ENCODE data around the gene BACH2. TPM values are rescaled to one million over a fixed set of nuclear protein-coding genes. Genes with fewer than 3 reads are reported as not detected.

The BACH2 gene
- total and polyA plus RNA-seq, 12 donors = 0.16 to 4.7 (median 2.4) TPM

GRCh38 chr6:90229331-90230010, 67.2 kb downstream of the BACH2 start:
- DNase-seq (no peak), ATAC-seq (peak in 2 of 8 donors; percentile 15 to 48)
- WGBS, 2 donors = 81 to 82% methylated on average over 10 of the region's 10 CpGs
- intact Hi-C loops (cut with DNase I) = loop anchor here in 3 of 10 donors (10.0 kb wide), 3 partner anchors 45 to 65 kb away; partner anchors contain the start of gene BACH2 (in 1 of the 3)
- Histone ChIP-seq H3K27ac (peak overlapping the region in 4 of 10 donors; percentile 5 to 56 (median 30)), H3K27me3 (no peaks in the 10 kb centered on the region), H3K9me3 (no peaks in the 10 kb centered on the region), H3K4me3 (no peak overlapping the region), H3K4me1 (peaks cover 0 to 49% (median 37%) of the 10 kb centered on the region in 9 donors), H3K36me3 (no peaks in the 10 kb centered on the region)
- no peak for TF ChIP-seq CTCF (IDR thresholded peaks at IDR 0.05)

- Histone ChIP-seq H3K9me3 (peaks cover 0 to 12% (median 0%) of the 10 kb centered on the region in 11 donors), H3K27ac (peak overlapping the region in 6 of 10 donors; percentile 12 to 59 (median 53)), H3K36me3 (no peaks in the 10 kb centered on the region), H3K4me1 (peaks cover 0 to 47% (median 34%) of the 10 kb centered on the region in 9 donors), H3K27me3 (no peaks in the 10 kb centered on the region), H3K4me3 (no peak overlapping the region)
- no peak for TF ChIP-seq CTCF (IDR thresholded peaks at IDR 0.05)
- no peak for DNase-seq
- peak in 1 of 8 donors; percentile 29 for ATAC-seq
- intact Hi-C loops (cut with DNase I) = loop anchor here in 2 of 10 donors (10.0 kb wide), 2 partner anchors 47 to 67 kb away; partner anchors contain the start of gene BACH2 (in 1 of the 2)
Measured at GRCh38 chr6:90227673-90228072, 69.0 kb downstream of the BACH2 start.

- Histone ChIP-seq H3K27ac (peak overlapping the region in 6 of 10 donors; percentile 12 to 59 (median 53)), H3K36me3 (no peaks in the 10 kb centered on the region), H3K9me3 (peaks cover 0 to 17% (median 0%) of the 10 kb centered on the region in 11 donors), H3K4me1 (peaks cover 0 to 43% (median 32%) of the 10 kb centered on the region in 9 donors), H3K27me3 (no peaks in the 10 kb centered on the region), H3K4me3 (no peak overlapping the region)
- intact Hi-C loops (cut with DNase I) = loop anchor here in 2 of 10 donors (10.0 kb wide), 2 partner anchors 48 to 68 kb away; partner anchors contain the start of gene BACH2 (in 1 of the 2)
- no peak for TF ChIP-seq CTCF (IDR thresholded peaks at IDR 0.05)
- WGBS, 2 donors = 67 to 74% methylated on average over 6 of the region's 6 CpGs
- DNase-seq (peak in 1 of 2 donors; percentile 43), ATAC-seq (peak in 7 of 8 donors; percentile 46 to 84 (median 68))
Measured at GRCh38 chr6:90227213-90227612, 69.4 kb downstream of the BACH2 start.

- Histone ChIP-seq H3K27ac (peak overlapping the region in 1 of 10 donors; percentile 12), H3K27me3 (no peaks in the 10 kb centered on the region), H3K4me3 (no peak overlapping the region), H3K36me3 (no peaks in the 10 kb centered on the region), H3K4me1 (peaks cover 0 to 33% (median 22%) of the 10 kb centered on the region in 9 donors), H3K9me3 (peaks cover 0 to 18% (median 0%) of the 10 kb centered on the region in 11 donors)
- no peak for ATAC-seq
- 83 to 93% methylated on average over 2 of the region's 2 CpGs for WGBS, 2 donors
- DNase-seq = no peak
- intact Hi-C loops (cut with DNase I) = loop anchor here in 2 of 10 donors (10.0 kb wide), 2 partner anchors 49 to 69 kb away; partner anchors contain the start of gene BACH2 (in 1 of the 2)
- no peak for TF ChIP-seq CTCF (IDR thresholded peaks at IDR 0.05)
Measured at GRCh38 chr6:90226257-90226656, 70.4 kb downstream of the BACH2 start.

Measured in heart right ventricle (tissue), 16 donors.